ENCODE data around the gene OPCML.

Gene OPCML

DNA sequence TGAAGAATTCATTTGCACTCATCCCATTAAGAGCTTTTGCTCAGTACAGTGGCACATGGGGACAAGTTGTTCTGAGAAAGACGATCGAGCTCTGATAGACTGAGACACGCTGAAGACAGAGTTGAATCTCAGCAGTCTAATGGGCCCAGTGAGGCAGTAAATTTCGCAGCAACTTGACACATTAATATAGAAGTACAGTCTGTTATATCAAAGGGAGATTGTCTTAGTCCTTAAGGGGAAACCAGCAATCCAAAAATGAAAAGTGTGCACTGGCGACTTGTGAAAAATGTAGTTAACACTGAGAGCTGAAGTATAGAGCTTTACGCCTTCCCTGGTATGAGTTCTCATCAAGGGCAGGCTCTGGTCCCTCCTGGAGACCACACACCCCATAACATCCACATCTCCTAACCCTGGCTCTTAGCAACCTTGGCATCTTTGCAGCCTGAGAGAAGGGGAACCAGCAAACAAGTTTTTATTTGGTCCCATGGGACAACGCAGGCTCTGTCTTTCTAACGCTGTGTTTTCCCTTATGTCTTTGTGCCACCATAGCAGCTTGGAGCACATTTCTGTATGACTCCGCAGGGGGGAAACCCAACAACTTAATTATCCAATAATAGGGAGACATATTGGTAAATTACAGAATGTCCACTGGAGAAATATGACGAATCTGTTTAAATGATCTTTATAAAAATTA is 952.5 kb downstream of the OPCML start:
- no peak for DNase-seq

DNA sequence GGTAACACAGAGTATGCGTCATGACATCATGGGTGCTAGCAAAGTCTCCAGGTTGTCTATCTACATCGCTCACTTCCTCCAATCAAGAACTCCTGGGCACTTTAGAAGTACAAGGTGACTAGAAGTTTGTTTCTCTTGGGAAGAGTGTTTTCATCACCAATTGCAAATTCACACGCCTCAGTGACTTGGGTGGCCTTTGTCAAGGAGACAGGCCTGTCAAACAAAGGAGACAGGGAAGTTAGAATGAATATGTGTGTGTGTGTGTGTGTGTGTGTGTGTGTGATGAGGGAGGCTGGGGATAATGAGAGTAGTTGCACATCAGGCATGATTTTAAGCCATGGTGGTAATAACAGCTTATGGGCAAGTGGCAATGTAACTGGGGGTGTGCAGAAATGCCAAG is 953.2 kb downstream of the OPCML start:
- DNase-seq: no peak

DNA sequence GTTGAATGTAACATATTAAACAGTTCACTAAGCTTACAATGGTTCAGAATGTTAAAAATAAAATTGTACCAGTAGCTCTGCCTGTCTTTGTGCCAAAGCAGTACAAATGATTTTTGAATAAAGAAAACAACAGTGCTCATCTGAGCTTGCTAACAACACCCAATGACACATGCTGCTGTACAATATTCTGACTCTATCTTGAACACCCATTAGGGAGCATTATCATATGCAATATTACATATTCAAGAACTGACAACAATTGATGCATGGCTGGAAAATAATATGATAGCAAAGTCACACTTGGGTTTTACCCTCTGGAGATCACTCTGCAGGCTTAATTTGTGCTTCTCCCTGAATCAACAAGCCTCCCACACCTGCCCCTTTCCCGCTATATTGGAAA is 953.7 kb downstream of the OPCML start:
- no peak for DNase-seq

DNA sequence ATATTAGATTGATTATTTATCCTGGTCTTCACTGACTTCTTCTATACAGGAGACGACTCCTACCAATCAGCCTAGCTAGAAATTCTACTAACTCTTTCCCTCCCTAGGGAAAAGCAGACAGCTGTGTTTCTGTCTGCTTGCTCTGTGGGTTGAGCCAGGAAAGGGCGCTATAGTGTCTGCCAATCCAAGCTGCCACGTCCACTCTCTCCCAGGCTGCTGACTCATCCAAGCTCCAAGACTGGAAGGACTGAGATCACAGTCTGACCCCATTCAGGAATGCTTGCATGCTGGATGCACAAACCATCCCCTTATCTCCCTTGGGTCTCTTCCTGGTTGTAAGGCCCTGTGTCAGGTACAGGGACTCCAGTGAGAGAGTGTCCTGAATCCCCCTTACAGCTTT is 955.6 kb downstream of the OPCML start:
- DNase-seq: no peak

DNA sequence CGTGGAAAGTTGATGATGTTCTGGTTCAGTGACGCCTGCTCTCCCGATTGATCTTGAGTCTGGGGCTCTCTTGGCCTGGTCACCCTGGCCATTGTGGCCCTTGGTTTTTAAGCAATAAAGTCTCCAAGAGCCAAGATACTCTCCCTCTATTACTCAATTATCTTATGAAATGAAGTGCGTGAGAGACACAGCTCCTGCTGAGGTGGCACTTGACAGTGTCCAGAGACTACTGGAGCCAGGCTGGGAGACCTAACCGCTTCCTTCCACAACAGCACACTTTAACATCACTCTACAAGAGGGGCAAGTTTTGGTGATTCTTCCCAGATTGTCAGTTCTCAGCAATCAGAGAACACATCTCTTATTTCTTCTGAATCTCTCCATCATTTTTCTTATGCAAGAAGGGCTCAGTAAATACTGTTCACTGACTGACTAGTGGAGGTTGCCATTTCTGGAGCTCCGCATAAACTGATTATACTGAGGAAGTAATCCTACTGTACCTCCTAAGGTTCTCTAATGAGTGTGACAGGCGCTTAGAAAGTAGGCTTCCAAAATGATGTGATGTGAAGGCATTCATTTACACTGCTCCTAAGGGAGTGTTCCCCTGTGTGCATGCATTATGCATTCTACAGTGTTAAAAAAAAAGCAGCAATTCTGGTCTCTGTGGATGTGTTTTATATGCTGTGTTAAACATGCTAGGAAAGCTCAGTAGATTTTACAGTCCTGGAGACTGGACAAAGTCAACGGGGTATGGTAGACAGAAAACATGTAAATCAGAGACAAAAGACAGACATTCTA is 968.0 kb downstream of the OPCML start:
- DNase-seq: no peak

DNA sequence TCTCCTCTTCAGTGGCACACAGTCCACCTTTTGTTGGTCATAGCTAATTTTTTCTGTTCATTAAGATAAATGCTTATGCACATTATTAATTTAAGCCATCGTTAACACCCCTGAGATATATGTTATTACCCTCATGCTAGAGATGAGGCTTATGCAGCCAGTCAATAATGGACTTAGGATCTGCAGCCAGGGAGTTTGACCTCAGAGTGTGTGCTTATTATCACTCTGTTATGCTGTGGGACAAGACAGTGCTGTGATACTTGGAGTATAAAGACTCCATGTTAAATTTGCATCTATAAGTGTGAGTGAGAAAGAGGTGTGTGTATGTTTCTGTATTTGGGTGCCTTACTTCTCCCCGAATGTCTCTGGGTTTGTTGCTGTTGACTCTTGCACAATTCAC is 969.3 kb downstream of the OPCML start:
- no peak for DNase-seq

DNA sequence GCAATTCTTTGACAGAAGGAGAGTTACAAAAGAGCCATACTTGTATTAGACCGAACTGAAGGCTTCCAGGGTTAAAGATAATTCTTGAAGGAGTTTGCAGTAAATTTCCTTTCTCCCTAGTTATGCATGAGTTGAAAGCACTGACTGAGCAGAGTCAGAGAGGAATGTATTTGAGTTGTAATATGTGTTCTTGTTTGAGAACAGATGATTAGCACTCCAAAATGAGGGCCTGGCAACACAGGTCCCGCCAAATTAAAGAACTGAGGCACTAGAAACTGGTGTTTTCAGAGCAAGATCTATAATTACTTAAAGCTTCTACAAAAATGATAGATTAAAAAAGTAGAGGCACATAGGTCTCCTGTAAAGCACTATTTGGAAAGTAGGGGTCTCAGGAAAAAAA is 970.4 kb downstream of the OPCML start:
- DNase-seq: no peak

DNA sequence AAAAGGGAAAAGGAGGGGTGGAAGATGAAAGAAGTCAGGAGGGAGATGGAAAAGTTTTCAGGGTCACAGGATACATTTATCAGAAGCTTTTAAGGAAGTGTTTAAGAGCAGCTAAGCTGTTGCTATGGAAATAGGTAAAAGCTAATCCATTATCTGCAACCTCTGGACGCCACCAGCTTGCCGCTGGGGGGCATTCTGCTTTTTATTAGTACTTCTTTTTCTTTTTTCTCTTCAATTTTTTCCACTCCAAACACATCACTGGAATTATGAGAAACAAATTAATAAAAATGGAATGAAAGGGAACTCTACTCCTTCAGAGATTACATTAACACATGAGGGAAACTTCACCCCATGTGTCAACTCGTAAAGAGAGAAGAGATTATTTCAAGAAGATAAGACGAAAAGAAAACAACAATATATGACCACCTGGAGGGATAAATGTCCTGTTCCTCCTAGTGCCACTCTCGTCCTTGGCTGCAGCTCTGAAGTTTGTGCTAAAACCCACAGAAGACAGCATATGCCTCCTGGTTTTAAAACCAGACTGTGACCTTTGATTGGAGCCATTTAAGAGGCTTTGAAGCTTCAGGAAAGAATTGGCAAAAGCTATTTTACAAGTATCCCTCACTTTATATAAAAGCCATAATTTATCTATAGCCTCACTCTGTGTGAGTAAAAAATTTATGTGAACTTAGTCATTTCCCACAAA is 972.8 kb downstream of the OPCML start:
- no peak for DNase-seq

DNA sequence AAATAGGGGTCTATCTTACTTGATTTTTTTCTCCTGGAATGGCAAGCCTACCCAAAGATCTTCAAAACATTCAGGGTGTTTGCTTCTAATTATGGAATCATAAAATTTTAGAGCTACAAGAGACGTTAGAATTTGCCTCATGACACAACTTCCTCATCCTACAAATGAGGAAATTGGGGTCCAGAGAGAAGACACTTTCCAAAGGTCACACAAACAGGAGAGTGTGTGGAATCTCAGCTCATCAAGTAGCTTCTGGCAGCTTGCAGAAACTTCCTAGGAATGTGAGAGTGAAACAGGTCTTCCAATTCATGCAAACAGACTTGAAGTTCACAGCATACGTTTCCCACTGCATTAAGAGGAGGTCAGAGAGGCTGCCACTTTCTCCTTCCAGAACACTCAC is 976.0 kb downstream of the OPCML start:
- DNase-seq: no peak

DNA sequence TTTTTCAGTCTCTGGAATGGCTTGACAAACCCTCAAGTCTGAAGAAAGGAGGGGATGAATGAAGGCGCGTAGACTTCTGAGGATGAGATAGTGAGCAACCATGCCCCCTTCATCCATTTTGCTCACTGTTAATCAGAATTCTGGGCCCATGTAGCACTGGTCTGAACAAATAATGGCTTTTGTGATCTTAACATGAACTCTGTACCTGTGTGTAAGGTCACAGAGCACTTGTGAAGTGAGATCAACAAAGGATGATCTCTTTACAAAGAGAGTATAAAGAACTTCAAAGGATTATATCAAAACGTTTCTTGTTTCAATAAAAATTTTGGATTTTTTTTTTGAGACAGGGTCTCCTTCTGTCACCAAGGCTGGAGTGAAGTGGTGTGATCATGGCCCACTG is 976.7 kb downstream of the OPCML start:
- DNase-seq: no peak

DNA sequence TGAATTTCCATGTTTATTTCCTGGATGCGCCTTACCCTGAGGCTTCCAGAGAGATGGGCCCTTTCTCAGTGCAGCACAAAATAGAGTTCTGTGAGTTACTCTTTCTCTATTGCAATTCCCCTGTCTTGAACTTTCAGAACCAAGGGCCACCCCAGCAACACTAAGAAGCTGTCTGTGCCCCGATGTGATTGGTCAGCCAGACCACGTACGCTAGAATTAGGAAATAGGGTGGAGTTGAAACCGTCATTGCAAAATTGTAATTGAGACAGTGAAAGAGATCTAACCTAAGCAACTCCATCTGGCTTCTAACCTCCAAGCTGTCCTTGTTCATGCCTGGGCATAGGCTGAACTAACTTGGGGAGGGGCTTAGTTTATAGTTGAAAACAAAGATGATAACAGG is 981.3 kb downstream of the OPCML start:
- no peak for DNase-seq

DNA sequence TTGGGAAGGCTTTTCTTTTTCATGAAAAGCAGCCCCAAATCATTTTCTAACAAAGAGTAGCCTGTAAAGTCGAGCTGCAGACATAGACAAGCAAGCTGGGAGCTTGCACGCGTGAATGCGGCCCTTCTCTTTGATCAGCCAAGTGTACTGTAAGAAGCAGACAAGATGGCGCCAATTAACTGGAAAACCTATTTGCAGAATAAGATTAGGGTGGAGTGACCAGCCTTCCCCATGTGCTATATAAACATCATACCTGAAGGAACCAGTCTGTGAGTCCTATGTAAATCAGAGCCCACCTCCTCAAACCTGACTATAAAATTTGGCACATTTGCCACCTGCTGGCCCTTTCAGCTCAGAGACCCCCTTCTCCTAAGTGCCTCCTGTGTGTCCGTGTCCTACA is 982.7 kb downstream of the OPCML start:
- no peak for DNase-seq

DNA sequence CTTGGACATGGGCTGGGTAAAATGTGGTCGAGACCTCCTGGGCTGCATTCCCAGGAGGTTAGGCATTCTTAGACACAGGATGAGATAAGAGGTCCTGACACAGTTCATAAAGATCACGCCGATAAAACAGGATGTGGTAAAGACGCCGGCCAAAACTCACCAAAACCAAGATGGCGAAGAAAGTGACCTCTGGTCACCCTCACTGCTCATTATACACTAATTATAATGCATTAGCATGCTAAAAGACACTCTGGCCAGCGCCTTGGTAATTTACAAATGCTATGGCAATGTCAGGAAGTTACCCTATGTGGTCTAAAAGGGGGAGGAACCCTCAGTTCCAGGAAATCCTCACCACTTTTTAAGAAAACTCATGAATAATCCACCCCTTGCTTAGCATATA is 983.3 kb downstream of the OPCML start:
- DNase-seq: no peak

DNA sequence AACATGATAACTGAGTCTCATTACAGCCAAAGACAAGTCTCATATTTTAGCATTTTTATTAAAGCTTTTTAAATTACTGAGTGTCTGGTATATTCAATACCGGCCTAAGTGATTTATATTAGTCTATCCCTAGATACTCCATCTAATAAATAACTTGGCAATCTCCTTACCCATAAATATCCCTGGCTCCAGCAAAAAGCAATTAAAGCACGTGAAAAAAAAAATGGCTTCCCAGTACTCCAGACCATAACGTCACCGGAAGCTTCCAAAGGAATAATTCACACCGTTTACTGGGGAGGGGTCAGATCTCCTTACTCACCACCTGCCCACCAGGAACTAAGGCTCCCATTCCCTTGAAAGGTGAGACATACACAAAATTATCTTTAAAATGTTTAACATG is 988.3 kb downstream of the OPCML start:
- no peak for DNase-seq

DNA sequence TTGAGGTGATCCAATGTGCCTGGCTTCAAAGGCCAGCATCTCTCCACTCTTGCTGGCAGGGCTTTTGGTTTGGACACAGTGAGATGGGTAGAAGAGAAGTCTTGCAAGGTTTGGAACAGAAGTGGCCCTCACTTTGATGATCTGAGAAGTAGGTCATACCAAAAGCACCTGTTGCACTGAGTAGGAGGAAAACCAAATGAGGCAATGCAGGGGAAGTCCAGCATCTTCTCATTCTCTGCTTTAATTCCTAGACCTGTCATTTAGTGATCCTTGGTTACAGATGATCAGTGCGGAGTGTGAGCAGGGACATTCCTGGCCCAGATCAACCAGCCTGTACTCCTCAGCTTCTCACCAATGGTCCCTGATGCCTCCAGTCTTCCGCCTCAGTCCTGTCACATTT is 990.5 kb downstream of the OPCML start:
- DNase-seq: no peak

DNA sequence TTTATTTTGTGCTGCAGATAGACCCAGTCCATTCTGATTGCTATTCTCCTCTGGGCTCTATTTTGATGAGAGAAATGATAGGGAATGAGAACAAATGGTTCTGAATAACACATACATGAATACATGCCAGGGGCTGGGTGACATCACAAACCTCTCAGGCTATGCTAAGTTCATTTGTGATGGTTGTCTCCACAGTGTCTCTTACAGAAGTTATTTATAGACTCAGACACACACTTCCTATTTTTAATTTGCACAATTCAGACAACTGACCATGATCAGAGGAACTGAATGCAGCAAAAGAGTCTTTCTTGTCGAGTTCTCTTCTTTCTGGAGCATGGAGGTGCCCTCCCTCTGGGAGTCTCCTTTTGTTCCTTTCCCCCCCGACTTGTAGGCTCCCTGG is 991.7 kb downstream of the OPCML start:
- DNase-seq: no peak

DNA sequence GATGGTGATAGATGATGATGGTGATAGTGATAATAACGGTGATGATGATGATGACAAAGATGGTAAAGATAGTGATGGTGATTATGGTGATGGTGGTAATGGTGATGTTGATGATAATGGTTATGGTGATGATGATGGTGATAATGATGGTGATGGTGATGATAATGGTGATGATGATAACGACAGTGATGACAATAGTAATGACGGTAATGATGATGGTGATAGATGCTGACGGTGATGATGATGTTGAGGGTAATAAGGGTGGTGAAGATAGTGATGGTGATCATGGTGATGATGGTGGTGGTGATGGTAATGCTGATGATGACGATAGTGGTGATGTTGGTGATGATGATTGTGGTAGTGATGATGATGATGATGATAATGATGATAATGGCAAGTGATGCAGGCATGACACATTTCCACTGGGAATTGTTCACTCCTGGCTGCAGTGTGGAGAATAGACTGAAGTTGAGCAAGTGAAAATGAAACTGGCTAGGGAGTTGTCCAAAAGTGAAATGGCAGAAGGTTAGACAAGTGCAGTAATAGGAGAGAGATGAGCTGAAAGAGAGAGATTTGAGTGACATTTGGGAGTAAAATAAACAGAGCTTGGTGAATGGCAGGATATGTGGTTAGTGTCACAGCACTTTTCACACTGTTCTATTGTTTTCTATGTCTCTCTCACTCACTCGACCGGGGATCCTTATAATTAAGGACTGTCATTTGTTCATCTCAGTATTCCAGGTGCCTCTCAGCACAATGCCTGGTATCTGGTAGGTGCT is 992.5 kb downstream of the OPCML start:
- no peak for DNase-seq

DNA sequence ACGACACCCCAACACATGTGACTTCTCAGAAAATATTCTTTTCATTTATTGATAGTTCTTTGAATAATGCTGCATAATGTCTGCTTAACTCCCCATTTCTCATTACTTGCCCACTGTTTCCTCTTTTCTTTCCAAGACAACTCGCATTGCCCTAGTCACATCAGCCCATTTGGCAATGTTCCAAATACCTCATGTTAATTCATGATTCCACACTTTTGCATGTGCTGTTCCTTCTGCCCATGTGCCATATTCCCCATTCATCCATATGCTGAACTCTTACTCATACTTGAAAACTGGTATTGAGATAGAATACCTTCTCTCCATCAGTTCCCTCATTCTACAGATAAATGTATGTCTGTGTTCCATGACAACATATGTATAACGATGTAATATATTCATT is 993.7 kb downstream of the OPCML start:
- DNase-seq: no peak

DNA sequence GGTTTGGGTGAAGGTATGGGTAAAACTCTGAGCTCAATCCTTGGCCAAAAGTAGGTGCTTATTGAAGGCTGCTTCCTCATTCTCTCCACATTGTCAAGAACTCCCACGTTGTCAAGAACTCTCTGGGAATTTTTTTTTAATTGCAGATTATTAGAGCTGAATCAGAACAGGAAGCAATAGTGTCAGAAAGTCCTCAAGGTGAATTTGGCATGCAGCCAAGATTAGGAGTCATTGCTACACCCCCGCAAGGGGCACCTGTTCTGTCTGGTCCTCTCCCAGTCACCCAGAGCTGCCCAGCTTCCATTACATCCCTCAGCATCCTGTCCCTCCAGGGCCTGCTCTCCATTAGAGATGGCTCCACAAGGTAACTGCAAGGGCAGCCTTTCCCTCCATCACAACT is 996.5 kb downstream of the OPCML start:
- DNase-seq: no peak

DNA sequence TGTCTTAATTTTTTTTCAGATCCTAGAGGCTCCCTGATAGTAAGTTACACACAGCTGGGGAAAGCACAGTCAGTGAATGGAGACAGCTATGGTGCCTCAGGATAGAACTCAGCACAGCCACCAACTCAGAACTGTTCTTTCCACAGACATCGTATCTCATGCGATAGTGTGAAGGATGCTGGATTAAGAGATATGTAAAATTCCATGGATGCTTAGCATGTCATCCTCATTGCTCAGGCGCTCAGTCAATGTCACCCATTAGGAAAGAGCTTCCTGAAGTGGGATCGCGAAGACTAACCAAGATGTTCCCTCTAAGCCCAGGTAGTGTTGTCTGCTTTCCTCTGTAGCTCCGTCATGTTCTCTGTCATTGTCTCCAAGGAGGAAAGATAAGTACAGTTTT is 1000.4 kb downstream of the OPCML start:
- DNase-seq: no peak

DNA sequence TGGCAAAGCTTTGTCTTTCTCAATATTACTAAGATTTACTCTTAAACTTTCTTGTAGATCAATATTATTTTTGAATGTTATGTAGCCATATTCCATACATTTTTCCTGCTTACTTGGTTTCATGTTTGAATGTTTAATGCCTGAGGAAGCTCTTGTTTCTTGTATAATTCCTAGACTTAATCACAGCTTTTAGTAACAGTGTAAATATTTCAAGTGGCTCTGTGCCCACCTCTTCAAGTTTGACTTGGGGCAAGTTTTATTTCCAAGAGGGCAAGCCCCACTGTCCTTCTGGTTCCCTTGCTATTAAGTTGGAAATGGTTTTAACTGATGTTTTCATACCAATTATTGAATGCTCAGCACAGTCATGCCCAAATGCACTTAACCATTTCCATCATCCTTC is 1004.1 kb downstream of the OPCML start:
- DNase-seq: no peak

DNA sequence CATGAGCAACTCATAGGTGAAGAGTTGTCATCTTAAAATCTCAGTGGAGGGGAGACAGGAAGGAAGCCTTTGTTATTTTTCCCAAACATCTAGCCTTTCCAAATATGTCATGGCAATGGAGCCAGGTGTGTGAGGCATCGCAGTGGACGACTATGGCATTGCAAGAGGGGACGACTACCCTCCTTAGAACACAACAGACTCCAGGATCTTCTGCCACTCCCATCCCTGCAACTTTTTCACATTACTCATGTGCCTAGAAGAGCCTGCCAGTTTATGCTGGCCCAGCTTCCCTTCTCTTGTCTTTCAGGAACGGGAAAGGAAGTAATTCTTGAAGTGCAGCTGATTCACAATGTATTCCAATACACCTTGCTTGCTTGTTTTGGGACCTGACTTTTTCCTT is 1008.4 kb downstream of the OPCML start:
- DNase-seq: no peak

DNA sequence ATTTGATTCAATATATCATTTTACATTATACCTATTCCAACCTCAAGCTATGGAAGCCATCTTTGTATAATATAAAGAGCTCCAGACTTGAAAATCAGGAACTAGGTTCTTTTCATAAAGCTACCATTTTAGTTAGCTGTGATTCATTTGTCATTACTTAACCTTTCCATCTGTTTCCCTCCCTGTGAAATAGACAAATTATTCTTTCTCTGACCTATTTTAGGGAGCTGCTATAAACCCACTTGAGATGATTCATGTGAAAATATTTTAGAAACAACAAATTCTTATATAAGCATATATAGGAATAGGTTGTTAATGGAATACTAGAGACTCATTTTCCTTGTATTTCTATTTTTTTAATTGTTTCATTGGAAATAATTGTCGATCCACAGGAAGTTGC is 1012.1 kb downstream of the OPCML start:
- no peak for DNase-seq

Measured in inflammatory macrophage treated with lipopolysaccharide for 1 hour (primary cell).